HepG2 (cell line): ENCODE measurements around the gene FOXN3. TPM values are rescaled to one million over a fixed set of nuclear protein-coding genes. Genes with fewer than 3 reads are reported as not detected.

ENCODE experiments used
- CBX1 ChIP-seq: IDR thresholded peaks from one replicate; pipeline ENCODE4 v1.6.1; 2016; ENCODE audit warnings: antibody characterized with exemption, low read depth
- EEA1 ChIP-seq: sonication (generic); formaldehyde crosslinking; IDR thresholded peaks from 2 replicates; pipeline ENCODE4 v1.5.1; 2020; ENCODE audit warnings: mild to moderate bottlenecking, missing genetic modification reagents, borderline replicate concordance
- ELF1 ChIP-seq: sonication (generic); formaldehyde crosslinking; IDR thresholded peaks from 2 replicates; pipeline ENCODE4 v1.4.0; 2020; ENCODE audit warnings: missing genetic modification reagents
- NFYB ChIP-seq: sonication (generic); formaldehyde crosslinking; IDR thresholded peaks from 2 replicates; pipeline ENCODE4 v1.4.0; 2020; ENCODE audit warnings: missing genetic modification reagents
- SMAD3 ChIP-seq: sonication (generic); formaldehyde crosslinking; IDR thresholded peaks from 2 replicates; pipeline ENCODE4 v1.4.0; 2020; ENCODE audit warnings: missing genetic modification reagents
- SP140L ChIP-seq: sonication (generic); formaldehyde crosslinking; IDR thresholded peaks from 2 replicates; pipeline ENCODE4 v1.4.0; 2020; ENCODE audit warnings: missing genetic modification reagents, borderline replicate concordance
- ZBTB21 ChIP-seq: sonication (generic); formaldehyde crosslinking; IDR thresholded peaks from 2 replicates; pipeline ENCODE4 v1.4.0; 2020; ENCODE audit warnings: missing genetic modification reagents
- ZNF17 ChIP-seq: sonication (generic); formaldehyde crosslinking; IDR thresholded peaks from 2 replicates; pipeline ENCODE4 v1.5.0; 2020; ENCODE audit warnings: mild to moderate bottlenecking, missing genetic modification reagents
- ZNF337 ChIP-seq: sonication (generic); formaldehyde crosslinking; IDR thresholded peaks from 2 replicates; pipeline ENCODE4 v1.5.1; 2020; ENCODE audit warnings: missing genetic modification reagents, low read depth, mild to moderate bottlenecking, borderline replicate concordance
- ZNF383 ChIP-seq: sonication (generic); formaldehyde crosslinking; IDR thresholded peaks from 2 replicates; pipeline ENCODE4 v1.4.0; 2020; ENCODE audit warnings: missing genetic modification reagents, mild to moderate bottlenecking, borderline replicate concordance
- ZNF7 ChIP-seq: IDR thresholded peaks from 2 replicates; pipeline ENCODE4 v1.6.1; 2016; ENCODE audit warnings: missing biosample characterization, missing genetic modification reagents
- polyA plus RNA-seq, 8 experiments: library from polyadenylated mRNA; depleted of rRNA in 3 of 8; stranded (reverse) in 7 of 8; unstranded in 1 of 8; fragments of >200 nt; fragmentation: Illumina TruSeq in 4 of 8; extraction: Trizol in 4 of 8; gene quantifications; 2 replicates each; pipeline versions ENCODE4 v1.2.1 to v1.2.3, GENCODE V29; 2011 to 2016; ENCODE audit warnings: low read depth in 4 of 8, missing spikeins in 1 of 8, mixed read lengths in 1 of 8; ENCODE audit not compliant: insufficient read depth in 1 of 8
- total RNA-seq, 5 experiments: library from RNA; depleted of rRNA; stranded (reverse); fragments of >200 nt; fragmentation: Illumina TruSeq; extraction: Trizol; gene quantifications; 2 replicates each; pipeline ENCODE4 v1.2.3, GENCODE V29; 2016; ENCODE audit warnings: low read depth in 1 of 5
- TF ChIP-seq, protein P1 (sequence below): IDR thresholded peaks from 2 replicates; pipeline ENCODE4 v1.6.1; 2016; ENCODE audit warnings: low read depth, control low read depth
- TF ChIP-seq, protein P2 (sequence below): sonication (generic); formaldehyde crosslinking; IDR thresholded peaks from 2 replicates; pipeline ENCODE4 v1.4.0; 2020; ENCODE audit warnings: mild to moderate bottlenecking, missing genetic modification reagents
- TF ChIP-seq, protein P3 (sequence below): IDR thresholded peaks from 2 replicates; pipeline ENCODE4 v1.6.1; 2016; ENCODE audit warnings: low read depth, missing genetic modification reagents, missing compliant biosample characterization
- TF ChIP-seq, protein P4 (sequence below): sonication (generic); formaldehyde crosslinking; IDR thresholded peaks from 2 replicates; pipeline ENCODE4 v1.4.0; 2020; ENCODE audit warnings: mild to moderate bottlenecking, missing genetic modification reagents, borderline replicate concordance
- TF ChIP-seq, protein P5 (sequence below): sonication (generic); formaldehyde crosslinking; IDR thresholded peaks from 2 replicates; pipeline ENCODE4 v1.4.0; 2020; ENCODE audit warnings: missing genetic modification reagents, mild to moderate bottlenecking, borderline replicate concordance

The FOXN3 gene
- total and polyA plus RNA-seq, 2 of the 13 experiments (the other 11 are each of a cell fraction or from before 2014, with no cell fraction given) = 32.4 to 70.2 TPM

DNA sequence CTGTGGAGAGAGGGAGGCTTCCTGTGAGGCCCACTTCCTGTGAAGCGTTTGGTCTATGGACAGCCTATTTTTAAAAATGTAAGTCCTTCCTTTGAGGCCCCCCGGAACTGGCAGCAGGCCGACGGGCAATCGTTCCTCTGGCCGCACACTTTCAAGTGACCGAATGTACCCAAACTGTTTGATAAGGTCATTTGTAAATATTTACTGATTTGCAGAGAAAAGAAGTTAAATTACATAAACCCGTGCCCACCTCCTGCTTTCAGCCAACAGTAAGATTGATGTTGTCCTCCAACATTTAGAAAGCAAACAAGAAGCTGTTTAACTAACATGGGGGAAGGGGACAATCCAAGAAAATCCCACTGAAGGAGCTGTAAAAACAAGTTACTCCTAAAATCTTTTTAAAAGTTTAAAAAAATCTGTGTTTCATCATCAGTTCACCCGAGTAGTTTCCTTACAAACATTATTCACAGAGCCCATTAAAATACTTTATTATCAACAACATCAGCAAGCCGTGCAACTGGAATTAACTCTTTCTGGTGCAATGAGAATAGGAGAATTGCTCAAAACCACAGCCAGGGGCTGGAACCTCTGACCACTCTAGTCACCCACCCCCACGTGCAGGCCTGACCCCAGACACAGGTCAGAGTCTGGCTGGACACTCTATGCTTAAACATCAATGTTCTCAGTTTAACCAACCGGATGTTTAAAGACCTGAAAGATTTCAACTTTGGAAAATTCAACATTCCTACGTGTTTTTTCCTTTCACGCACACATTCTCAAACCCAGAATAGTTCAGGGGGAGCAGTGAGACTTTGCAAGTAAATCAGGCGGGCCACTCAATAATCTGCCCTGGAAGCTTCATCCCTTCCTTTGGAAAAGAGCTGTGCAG is 65.3 kb downstream of the FOXN3 start (continued):
- TF ChIP-seq ELF1 = peak; percentile 78
- TF ChIP-seq, protein P1, sequence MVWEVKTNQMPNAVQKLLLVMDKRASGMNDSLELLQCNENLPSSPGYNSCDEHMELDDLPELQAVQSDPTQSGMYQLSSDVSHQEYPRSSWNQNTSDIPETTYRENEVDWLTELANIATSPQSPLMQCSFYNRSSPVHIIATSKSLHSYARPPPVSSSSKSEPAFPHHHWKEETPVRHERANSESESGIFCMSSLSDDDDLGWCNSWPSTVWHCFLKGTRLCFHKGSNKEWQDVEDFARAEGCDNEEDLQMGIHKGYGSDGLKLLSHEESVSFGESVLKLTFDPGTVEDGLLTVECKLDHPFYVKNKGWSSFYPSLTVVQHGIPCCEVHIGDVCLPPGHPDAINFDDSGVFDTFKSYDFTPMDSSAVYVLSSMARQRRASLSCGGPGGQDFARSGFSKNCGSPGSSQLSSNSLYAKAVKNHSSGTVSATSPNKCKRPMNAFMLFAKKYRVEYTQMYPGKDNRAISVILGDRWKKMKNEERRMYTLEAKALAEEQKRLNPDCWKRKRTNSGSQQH (CRISPR knock-in tag) = no peak
- TF ChIP-seq, protein P2, sequence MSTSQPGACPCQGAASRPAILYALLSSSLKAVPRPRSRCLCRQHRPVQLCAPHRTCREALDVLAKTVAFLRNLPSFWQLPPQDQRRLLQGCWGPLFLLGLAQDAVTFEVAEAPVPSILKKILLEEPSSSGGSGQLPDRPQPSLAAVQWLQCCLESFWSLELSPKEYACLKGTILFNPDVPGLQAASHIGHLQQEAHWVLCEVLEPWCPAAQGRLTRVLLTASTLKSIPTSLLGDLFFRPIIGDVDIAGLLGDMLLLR (CRISPR knock-in tag) = no peak
- peak; percentile 26; the same call in 1 of the 2 replicates for TF ChIP-seq ZBTB21 (CRISPR knock-in tag)
- TF ChIP-seq NFYB (CRISPR knock-in tag) = peak; percentile 42; the same call in 1 of the 2 replicates
- no peak for TF ChIP-seq EEA1 (CRISPR knock-in tag)
- TF ChIP-seq SP140L = 0 out of 2 replicates have a peak, but pooled peaks have one; percentile 13
- TF ChIP-seq, protein P3, sequence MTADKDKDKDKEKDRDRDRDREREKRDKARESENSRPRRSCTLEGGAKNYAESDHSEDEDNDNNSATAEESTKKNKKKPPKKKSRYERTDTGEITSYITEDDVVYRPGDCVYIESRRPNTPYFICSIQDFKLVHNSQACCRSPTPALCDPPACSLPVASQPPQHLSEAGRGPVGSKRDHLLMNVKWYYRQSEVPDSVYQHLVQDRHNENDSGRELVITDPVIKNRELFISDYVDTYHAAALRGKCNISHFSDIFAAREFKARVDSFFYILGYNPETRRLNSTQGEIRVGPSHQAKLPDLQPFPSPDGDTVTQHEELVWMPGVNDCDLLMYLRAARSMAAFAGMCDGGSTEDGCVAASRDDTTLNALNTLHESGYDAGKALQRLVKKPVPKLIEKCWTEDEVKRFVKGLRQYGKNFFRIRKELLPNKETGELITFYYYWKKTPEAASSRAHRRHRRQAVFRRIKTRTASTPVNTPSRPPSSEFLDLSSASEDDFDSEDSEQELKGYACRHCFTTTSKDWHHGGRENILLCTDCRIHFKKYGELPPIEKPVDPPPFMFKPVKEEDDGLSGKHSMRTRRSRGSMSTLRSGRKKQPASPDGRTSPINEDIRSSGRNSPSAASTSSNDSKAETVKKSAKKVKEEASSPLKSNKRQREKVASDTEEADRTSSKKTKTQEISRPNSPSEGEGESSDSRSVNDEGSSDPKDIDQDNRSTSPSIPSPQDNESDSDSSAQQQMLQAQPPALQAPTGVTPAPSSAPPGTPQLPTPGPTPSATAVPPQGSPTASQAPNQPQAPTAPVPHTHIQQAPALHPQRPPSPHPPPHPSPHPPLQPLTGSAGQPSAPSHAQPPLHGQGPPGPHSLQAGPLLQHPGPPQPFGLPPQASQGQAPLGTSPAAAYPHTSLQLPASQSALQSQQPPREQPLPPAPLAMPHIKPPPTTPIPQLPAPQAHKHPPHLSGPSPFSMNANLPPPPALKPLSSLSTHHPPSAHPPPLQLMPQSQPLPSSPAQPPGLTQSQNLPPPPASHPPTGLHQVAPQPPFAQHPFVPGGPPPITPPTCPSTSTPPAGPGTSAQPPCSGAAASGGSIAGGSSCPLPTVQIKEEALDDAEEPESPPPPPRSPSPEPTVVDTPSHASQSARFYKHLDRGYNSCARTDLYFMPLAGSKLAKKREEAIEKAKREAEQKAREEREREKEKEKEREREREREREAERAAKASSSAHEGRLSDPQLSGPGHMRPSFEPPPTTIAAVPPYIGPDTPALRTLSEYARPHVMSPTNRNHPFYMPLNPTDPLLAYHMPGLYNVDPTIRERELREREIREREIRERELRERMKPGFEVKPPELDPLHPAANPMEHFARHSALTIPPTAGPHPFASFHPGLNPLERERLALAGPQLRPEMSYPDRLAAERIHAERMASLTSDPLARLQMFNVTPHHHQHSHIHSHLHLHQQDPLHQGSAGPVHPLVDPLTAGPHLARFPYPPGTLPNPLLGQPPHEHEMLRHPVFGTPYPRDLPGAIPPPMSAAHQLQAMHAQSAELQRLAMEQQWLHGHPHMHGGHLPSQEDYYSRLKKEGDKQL (CRISPR knock-in tag) = peak; percentile 98
- TF ChIP-seq CBX1 = no peak
- TF ChIP-seq, protein P4, sequence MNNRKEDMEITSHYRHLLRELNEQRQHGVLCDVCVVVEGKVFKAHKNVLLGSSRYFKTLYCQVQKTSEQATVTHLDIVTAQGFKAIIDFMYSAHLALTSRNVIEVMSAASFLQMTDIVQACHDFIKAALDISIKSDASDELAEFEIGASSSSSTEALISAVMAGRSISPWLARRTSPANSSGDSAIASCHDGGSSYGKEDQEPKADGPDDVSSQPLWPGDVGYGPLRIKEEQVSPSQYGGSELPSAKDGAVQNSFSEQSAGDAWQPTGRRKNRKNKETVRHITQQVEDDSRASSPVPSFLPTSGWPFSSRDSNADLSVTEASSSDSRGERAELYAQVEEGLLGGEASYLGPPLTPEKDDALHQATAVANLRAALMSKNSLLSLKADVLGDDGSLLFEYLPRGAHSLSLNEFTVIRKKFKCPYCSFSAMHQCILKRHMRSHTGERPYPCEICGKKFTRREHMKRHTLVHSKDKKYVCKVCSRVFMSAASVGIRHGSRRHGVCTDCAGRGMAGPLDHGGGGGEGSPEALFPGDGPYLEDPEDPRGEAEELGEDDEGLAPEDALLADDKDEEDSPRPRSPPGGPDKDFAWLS (CRISPR knock-in tag) = no peak
- peak; percentile 59; the same call in 1 of the 2 replicates for TF ChIP-seq SMAD3 (CRISPR knock-in tag)
- TF ChIP-seq, protein P5, sequence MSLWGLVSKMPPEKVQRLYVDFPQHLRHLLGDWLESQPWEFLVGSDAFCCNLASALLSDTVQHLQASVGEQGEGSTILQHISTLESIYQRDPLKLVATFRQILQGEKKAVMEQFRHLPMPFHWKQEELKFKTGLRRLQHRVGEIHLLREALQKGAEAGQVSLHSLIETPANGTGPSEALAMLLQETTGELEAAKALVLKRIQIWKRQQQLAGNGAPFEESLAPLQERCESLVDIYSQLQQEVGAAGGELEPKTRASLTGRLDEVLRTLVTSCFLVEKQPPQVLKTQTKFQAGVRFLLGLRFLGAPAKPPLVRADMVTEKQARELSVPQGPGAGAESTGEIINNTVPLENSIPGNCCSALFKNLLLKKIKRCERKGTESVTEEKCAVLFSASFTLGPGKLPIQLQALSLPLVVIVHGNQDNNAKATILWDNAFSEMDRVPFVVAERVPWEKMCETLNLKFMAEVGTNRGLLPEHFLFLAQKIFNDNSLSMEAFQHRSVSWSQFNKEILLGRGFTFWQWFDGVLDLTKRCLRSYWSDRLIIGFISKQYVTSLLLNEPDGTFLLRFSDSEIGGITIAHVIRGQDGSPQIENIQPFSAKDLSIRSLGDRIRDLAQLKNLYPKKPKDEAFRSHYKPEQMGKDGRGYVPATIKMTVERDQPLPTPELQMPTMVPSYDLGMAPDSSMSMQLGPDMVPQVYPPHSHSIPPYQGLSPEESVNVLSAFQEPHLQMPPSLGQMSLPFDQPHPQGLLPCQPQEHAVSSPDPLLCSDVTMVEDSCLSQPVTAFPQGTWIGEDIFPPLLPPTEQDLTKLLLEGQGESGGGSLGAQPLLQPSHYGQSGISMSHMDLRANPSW (CRISPR knock-in tag) = peak; percentile 89
- no peak for TF ChIP-seq ZNF383
- no peak for TF ChIP-seq ZNF17 (CRISPR knock-in tag)
- no peak; the same call in 1 of the 2 replicates for TF ChIP-seq ZNF337 (CRISPR knock-in tag)
- TF ChIP-seq ZNF7 (CRISPR knock-in tag) = no peak
